Measurements from ENCODE around the gene IQSEC1. TPM values are rescaled to one million over a fixed set of nuclear protein-coding genes. Genes with fewer than 3 reads are reported as not detected.
"Not testable (repeated sequence)": the region's sequence is repeated elsewhere in the genome, so short reads cannot be mapped to it uniquely, and the experiment has no call there.

Gene IQSEC1
- total RNA-seq, 4 donors from 2014 or later = 31.9 to 35.8 (median 34.8) TPM

- 81 to 84% methylated on average over 4 of the region's 4 CpGs for WGBS, 2 donors
- intact Hi-C loops (cut with DNase I; ENCODE audit: low total_unique reads) = no loop called here
- DNase-seq (ENCODE audit: low spot score in 2 of 2) = no peak
- no peak overlapping the region for H3K4me3 ChIP-seq (ENCODE audit: low read depth, poor library complexity, severe bottlenecking)
- no peak for TF ChIP-seq CTCF (IDR thresholded peaks at IDR 0.05)
- TF ChIP-seq POLR2A (IDR thresholded peaks at IDR 0.05) = no peak
These were observed 187.7 kb downstream of the IQSEC1 start for GRCh38 chr3:12885583-12885930.

GRCh38 chr3:12884790-12885582 lies 188.2 kb downstream of the IQSEC1 start:
- no peak for DNase-seq (ENCODE audit: low spot score in 2 of 2)
- no peak overlapping the region for H3K4me3 ChIP-seq (ENCODE audit: low read depth, poor library complexity, severe bottlenecking)
- no peak for TF ChIP-seq CTCF (IDR thresholded peaks at IDR 0.05)
- TF ChIP-seq POLR2A (IDR thresholded peaks at IDR 0.05) = no peak
- intact Hi-C loops (cut with DNase I; ENCODE audit: low total_unique reads) = no loop called here
- WGBS, 2 donors = 83 to 91% methylated on average over 20 of the region's 20 CpGs

GRCh38 chr3:12884186-12884680 lies 189.0 kb downstream of the IQSEC1 start:
- WGBS, 2 donors = 38 to 50% methylated on average over 15 of the region's 15 CpGs
- intact Hi-C loops (cut with DNase I; ENCODE audit: low total_unique reads) = no loop called here
- no peak for DNase-seq (ENCODE audit: low spot score in 2 of 2)
- H3K4me3 ChIP-seq (ENCODE audit: low read depth, poor library complexity, severe bottlenecking) = no peak overlapping the region
- TF ChIP-seq CTCF (IDR thresholded peaks at IDR 0.05) = no peak
- no peak for TF ChIP-seq POLR2A (IDR thresholded peaks at IDR 0.05)

GRCh38 chr3:12882336-12883310 lies 190.6 kb downstream of the IQSEC1 start:
- intact Hi-C loops (cut with DNase I; ENCODE audit: low total_unique reads) = no loop called here
- no peak for DNase-seq (ENCODE audit: low spot score in 2 of 2)
- no peak overlapping the region for H3K4me3 ChIP-seq (ENCODE audit: low read depth, poor library complexity, severe bottlenecking)
- TF ChIP-seq POLR2A (IDR thresholded peaks at IDR 0.05) (no peak), CTCF (IDR thresholded peaks at IDR 0.05) (no peak)
- WGBS, 2 donors = 88 to 95% methylated on average over 41 to 62 of the region's 62 CpGs

GRCh38 chr3:12881858-12882257 lies 191.4 kb downstream of the IQSEC1 start:
- intact Hi-C loops (cut with DNase I; ENCODE audit: low total_unique reads); H3K4me3 ChIP-seq (ENCODE audit: low read depth, poor library complexity, severe bottlenecking); DNase-seq (ENCODE audit: low spot score in 2 of 2): not testable (repeated sequence)
- 91 to 96% methylated on average over 12 of the region's 12 CpGs for WGBS, 2 donors

All from lower leg skin (tissue), 4 donors.